ENCODE results near the gene R3HDML.

DNA sequence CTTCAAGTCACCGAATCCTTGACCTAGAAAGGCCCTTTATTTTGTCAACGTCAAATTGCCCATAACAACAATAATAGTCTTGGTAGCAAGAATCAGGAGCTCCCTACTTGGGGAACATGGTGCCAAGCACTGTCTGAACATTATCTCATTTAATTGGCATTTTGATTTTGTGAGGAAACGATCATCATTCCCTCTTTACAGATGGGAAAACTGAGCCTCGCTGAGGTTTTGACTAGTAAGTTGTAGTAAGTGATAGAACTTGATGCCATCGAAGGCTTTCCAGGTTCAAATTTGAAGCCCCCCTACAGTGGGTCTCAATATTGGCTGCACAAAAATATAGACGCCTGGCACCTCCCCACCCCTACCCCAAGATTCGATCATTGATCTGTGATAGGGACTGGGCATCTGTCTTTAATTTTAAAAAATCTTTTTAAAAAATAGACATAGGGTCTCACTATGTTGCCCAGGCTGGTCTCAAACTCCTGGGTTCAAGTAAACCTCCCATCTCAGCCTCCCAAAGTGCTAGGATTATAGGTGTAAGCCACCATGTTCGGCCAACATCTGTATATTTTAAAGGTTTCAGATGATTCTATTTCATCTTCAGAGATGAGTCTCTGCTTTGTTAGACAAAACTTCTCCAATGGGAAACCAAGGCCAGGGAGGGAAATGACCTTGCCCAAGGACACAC, 55.4 kb downstream of the R3HDML start:
- no peak for TF ChIP-seq POLR2A (IDR thresholded peaks at IDR 0.05; ENCODE audit: low read depth, low read length)
- no peak for TF ChIP-seq POLR2AphosphoS5 (IDR thresholded peaks at IDR 0.05; ENCODE audit: low read depth, low read length)
- TF ChIP-seq TAF1 (IDR thresholded peaks at IDR 0.05; ENCODE audit: borderline replicate concordance, low read depth, low read length) = no peak

Data from GM12892 (cell line).